NCI-H510A treated with DMSO at 0.1 percent for 48 hours (cell line): ENCODE results near the gene RYR1.
A peak's percentile ranks its signal among the peaks of the same experiment; 100 is the strongest.

ENCODE experiments used
- DNase-seq: peaks from one replicate; lab custom pipeline; 2025; lab: John Stamatoyannopoulos, UW

RYR1 gene

DNA sequence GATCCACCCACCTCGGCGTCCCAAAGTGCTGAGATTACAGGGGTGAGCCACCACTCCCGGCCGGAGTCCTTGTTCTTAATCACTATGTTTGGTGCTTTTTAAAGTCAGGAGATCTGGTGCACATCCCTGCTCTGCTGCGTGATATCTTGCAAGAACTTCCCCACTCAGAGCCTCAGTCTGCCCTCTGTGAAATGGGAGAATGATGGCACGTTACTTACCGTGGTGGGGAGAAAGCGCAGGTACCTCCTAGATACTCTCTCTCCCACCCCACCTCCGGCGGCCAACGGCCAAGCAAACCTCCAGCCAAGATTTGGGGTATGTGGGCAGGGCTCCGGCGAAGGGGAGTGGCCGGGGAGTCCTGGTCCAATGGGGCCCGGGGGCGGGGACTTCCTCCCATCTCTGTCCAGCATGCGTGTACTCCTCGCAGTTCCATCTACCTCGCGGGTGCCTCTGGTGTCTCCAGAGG lies at the start of gene RYR1:
Gene RYR1, plus strand, starts transcription at position 424 of the 466 bp plus-strand sequence. CDS start 139 bp downstream, outside the sequence.
- no peak for DNase-seq

DNA sequence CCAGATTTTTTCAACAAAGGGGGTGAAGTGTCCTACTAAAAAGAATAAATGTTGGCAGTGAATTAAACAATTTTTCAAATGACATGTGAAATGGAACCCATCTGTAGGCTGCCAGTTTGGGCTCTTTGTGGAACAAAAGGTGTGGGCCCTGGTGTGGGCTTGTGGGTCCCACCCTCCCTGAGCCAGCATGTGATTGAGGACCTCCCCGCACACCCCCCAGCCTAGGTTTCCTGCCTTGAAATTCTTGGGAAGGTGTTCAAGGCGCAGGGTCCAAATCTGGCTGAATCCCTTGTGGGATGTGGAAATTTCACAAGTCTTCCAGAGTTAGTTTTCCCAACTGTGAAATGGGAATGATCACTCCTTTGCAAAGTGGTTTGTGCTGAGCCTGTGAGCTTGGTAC lies 49.7 kb upstream of the RYR1 start:
- no peak for DNase-seq

DNA sequence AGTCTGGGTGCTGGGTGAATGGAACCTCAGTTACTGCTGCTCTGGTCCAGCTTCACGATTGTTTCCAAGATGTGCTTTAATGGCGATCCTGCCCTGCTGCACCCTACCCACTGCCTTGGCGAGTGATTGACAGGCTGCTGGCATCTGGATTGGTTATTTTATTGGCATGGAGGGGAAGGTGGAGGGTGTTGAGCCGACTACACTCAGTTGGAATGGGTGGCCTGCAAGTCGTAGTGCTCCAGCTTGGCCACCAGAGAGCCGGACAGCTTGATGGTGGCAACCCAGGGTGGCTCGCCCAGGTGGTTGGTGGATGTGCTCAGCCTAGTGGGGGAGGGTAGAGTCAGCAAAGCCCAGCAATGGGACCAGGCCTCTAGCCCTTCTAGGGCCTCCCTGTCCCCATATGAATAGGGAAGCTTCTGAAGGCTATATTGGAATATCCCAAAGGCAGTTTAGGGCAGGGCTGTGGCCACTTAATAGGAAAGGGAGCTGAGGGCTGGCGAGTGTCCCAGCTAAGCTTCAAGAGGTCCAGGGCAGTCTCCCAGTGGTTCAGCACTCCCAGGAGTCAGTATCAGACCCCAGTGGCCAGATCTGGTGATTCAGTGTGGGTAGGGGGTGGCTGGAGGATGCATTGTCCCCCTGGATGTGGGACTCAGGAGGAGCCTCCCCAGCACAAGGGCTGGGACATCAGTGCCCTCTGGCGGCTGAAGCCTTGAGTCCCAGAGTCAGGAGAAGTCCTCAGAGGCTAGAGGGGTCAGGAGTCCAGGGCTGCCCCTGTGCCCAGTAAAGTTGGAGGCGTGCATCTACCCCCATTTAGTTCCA lies 49.1 kb upstream of the RYR1 start:
- DNase-seq, result no peak

- no peak for DNase-seq
Measured at GRCh38 chr19:38385057-38385803, 48.3 kb upstream of the RYR1 start.

DNA sequence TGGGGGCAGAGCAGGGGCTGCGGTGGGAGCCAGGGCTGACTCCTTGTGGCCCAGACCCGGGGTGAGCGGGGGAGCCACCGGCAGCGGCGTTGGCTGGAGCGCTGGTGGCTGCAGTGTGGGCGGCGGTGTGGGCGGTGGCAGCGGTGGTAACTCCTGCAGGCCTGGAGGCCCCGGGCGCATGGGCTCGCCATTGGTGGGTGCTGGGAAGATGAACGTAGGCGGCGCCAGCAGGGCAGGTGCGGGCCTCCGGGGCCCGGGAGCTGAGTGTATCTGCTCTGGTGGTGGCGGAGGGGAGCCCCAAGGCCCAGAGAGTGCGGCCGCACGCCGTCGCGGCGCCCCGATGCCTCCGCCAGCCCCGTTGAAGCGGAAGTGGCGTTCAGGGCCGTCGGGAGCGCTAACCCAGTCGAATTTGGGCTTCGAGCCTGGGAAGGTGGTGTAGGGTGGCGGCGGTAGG lies 47.7 kb upstream of the RYR1 start:
- DNase-seq, result no peak

DNA sequence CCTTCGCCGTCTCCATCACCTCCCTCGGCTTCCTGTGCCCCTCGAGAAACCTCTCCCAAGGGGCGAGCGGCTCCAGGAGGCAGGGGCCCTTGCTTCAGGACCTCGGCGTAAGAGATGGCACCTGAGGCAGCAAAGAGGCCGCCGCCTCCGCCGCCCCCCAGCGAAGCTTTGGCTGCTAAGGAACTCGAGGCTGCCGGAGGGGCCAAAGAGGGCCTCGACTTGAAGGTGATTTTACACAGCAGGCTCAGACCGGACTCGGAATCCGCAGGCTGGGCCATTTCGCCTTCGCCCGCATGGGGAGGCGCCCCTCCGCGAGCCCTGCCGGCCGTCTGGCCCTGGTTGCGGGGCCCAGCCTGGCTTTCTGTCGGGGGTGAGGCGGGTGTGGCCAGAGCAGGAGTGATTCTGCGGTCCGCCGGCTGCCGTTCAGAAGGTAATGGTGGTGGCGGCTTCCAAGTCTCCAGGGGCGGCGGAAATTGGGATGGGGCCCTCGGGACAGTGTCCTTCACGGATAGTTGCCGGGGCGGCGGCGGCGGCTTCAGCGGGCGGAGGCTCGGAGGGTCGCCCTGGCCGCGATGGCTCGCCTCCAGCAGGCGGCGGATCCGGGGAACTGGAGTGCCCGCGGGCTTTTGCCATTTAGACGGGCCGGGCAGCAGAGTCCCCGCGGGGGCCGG lies 47.1 kb upstream of the RYR1 start:
- no peak for DNase-seq

GRCh38 chr19:38386971-38387549 lies 46.4 kb upstream of the RYR1 start:
- DNase-seq, result no peak

DNA sequence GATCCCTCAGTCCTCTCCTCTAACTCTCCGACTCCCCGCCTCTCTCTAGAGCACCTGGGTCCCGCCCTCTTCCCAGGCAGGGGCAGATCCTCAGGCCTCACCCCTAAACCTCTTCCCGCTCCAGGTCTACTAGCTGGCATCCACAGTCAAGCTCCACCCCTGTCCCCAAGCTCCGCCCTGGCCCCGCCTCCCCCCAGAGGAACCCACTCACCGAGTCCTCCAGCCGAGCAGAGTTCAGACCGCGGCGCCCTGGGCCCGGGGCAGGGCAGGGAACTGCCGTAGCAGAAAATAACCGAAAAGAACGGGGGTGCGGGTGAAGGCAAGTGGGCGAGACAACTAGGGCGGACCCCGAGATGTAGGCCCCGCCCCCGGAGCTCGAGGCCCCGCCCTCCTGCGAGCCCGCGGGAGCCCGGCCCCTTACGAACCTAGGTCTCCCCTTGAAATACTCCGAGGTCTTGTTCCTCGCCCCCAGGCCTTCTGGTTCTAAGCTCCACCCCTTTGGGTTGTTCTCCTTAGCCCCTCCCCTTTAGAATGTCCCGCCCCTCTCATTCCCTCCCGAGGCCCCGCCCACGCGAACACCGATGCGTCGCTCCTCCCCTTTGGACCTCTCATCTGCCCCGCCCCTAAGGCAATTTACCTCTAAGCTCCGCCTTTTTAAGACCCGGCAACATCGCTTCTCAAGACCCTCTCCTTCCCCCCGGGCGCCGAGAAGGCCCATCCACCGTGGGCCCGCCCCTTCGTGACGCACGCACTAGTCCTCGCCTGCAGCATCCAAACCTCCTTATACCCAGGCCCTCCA lies 45.7 kb upstream of the RYR1 start, which contains the start of gene GGN:
Gene GGN, minus strand, starts transcription at position 485 of the 799 bp plus-strand sequence. CDS start 773 bp downstream, outside the sequence.
- peak; percentile 43 for DNase-seq

GRCh38 chr19:38388349-38389100 lies 45.0 kb upstream of the RYR1 start, which contains the start of gene SPRED3:
Gene SPRED3 (plus strand): TSS chr19:38388697. CDS start chr19:38390303, 1,606 bp downstream.
- DNase-seq, result peak; percentile 45

GRCh38 chr19:38389101-38389925 lies 44.2 kb upstream of the RYR1 start:
- DNase-seq, result peak; percentile 9

DNA sequence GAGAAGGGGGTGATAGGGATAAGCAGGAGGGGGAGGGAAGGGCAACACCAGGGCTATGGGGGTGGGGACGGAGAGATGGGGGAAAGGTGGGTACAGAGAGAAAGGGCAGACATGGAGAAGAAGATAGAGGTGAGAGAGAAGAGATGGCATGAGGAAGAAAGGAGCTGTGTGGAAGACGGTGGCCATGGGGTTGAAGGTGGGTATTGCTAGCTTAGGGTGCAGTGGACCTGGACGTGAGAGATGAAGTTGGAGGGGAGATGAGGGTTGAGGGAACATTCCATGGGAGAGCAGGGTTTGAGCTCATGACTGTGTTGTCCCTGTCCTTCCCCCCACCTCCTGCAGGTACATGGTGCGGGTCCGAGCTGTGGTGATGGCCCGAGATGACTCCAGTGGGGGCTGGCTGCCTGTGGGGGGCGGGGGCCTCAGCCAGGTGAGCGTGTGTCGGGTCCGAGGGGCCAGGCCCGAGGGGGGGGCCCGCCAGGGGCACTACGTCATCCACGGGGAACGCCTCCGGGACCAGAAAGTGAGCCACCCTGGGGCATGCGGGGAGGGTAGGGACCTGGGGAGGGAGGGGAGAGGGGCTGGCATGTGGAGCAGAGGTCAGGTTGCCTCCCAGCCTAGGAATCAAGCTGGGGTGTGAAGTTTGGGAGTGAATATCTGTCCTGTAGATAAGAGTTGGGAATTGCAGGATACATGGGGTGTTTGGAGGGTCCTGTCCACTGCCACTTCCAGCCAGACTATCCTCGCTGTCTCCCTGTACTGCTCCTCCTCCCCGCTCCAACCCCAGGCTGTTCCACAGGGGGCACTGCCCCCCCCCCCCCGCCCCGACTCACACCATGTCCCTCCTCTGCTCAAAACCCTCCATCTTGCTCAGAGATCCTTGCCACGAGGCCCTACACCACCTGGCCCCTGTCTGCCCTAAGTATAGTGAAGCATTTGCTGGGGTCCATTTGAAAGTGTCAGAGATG lies 43.2 kb upstream of the RYR1 start:
- no peak for DNase-seq

- DNase-seq, result no peak
Measured at GRCh38 chr19:38391911-38392464, 41.5 kb upstream of the RYR1 start.

DNA sequence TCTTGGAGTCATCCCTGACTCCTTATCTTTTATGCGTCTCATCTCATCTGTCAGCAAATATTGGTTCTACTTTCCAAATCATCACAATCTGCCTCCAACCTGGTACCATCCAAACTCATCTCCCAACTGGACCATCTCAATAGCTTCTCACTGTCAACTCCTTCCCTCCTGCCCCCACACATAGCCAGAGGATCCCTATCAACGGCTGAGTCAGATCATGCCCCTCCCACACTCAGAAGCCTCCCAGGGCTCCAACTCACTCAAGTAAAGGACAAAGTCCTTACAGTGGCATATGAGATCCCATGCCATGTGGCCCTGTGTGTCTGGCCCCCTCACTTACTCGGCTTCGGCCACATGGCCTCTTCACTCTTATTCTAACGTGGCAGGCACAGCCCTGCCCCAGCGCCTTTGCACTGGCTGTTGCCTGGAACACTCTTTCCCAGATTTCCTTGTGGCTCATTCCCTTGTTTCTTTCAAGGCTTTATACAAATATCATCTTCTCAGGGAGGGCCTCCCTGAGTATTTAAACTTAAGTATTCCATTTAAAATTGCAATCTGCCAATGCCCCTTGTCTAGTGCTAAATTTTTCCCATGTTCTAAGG lies 40.7 kb upstream of the RYR1 start:
- no peak for DNase-seq

DNA sequence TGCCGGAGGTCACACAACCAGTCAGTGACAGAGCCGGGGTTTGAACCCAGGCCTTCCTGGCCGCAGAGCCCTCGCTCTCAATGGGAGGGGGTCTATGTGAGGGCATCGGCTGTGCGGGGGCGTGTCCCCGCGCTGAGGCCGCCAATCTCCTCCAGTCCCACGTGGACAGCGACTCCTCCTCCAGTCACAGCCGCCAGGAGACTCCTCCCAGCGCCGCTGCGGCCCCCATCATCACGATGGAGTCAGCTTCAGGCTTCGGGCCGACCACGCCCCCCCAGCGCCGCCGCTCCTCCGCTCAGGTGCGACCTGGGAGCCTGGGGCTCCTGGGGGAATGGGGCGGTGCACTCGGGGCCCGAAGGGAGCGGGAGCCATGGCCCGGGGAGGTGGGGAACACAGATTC lies 39.0 kb upstream of the RYR1 start:
- DNase-seq, result no peak

DNA sequence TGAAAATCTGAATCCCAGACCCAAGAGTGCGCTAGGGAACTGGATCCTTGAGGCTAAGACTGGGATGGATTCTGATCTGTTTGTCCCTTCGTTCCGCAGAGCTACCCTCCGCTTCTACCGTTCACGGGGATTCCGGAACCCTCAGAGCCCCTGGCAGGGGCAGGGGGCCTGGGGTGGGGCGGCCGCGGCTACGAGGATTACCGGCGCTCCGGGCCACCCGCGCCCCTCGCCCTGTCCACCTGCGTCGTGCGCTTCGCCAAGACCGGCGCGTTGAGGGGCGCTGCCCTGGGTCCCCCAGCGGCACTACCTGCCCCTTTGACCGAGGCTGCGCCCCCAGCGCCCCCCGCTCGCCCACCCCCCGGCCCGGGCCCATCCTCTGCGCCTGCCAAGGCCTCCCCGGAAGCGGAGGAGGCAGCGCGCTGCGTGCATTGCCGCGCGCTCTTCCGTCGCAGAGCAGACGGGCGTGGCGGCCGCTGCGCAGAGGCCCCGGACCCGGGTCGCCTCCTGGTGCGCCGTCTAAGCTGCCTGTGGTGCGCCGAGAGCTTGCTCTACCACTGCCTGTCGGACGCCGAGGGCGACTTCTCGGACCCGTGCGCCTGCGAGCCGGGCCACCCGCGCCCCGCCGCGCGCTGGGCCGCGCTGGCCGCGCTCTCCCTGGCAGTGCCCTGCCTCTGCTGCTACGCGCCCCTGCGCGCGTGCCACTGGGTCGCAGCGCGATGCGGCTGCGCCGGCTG lies 37.9 kb upstream of the RYR1 start:
- no peak for DNase-seq

DNA sequence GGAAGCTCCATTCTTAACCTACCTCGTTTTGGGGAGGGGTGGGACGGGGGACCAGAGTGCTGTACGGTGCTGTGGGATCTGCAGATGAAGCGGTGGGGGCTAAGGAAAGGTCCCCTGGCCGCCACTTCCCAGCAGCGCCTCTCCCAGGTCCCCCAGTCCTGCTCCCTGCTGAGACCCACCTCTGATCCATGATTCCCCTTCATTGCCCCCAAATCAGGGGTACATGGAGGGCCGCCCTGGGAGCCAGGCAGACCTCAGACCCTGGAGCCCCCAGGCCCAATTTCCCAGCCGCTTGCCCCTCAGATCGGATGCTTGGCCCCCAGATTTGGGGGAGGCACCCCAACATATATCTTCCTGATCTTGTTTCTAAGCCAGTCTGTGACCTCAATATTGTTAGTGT lies 34.4 kb upstream of the RYR1 start:
- DNase-seq, result no peak

DNA sequence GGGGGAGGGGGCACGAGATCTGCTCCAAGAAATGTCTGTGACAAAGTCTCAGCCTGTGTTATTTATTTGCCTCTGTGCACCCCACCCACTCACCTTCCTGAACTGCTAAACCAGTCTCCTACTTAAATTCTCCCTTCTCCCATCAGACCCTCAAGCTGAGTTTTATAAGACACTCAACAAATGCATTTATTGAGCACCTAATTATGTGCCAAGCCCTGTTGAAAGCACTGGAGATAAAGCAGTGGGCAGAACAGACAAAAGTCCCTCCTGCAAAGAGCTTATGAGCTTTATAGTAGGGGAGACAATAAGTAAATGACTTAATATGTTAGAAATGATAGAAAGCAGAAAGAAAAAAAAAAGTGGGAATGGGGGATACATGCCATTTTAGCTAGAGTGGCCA lies 34.0 kb upstream of the RYR1 start:
- DNase-seq, result no peak
